Esophagus squamous epithelium (tissue), 4 donors: ENCODE measurements around the gene IGDCC3.

ENCODE experiments used
- POLR2A ChIP-seq, 4 donors: fragments of 450-650 bp; IDR thresholded peaks; one replicate each; pipeline ENCODE4 v1.6.1; 2017; ENCODE audit warnings: antibody characterized with exemption in 4 of 4, mild to moderate bottlenecking in 4 of 4, moderate library complexity in 3 of 4
- TF ChIP-seq, protein P1 (sequence below), 6 experiments: fragments of 450-650 bp in 4 of 6; fragments of 200-600 bp in 2 of 6; sonication (generic) in 2 of 6; IDR thresholded peaks; one replicate each; pipeline ENCODE4 v1.5.1; 2016 to 2019; ENCODE audit warnings: antibody characterized with exemption in 6 of 6, mild to moderate bottlenecking in 4 of 6, moderate library complexity in 4 of 6

DNA sequence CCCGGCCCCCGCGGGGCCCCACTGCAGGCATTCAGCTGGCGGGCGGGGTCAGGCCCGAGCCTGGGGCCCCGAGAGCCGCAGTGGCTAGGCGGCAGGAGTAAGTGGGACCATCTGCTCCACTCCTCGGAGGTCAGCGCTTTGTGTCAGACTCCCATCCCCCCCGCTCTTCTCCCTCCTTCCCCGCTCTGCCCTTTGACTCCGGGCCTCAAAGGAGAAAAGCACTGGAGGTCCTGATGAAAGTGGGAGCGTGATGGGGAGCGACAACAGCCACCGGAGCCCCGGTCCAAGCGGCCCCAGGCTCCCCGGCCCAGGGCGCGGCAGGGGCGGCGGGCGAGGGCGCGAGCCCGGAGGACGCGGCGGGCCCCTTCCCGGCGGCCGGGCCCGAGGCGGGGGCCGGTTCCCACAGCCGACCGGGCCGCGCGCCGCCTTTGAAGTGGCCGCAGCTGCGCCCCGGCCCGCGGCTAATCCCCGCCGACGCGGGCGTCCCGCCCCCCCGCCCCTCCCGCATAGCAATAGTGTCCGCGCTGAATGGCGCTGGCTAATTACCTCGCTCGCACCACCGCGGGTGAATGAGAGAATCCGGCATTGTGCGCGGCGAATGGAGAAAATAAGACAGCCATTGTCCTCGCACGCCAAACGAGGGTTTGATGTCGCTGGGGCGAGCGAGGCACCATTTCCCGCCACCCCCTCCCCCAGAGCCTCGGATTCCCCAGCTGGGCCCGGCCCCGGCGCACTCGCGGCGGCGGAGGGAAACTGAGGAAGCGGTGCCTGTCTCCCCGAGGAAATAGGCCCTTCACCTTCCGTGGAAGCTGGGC, 22.4 kb downstream of the IGDCC3 start:
- TF ChIP-seq, protein P1, sequence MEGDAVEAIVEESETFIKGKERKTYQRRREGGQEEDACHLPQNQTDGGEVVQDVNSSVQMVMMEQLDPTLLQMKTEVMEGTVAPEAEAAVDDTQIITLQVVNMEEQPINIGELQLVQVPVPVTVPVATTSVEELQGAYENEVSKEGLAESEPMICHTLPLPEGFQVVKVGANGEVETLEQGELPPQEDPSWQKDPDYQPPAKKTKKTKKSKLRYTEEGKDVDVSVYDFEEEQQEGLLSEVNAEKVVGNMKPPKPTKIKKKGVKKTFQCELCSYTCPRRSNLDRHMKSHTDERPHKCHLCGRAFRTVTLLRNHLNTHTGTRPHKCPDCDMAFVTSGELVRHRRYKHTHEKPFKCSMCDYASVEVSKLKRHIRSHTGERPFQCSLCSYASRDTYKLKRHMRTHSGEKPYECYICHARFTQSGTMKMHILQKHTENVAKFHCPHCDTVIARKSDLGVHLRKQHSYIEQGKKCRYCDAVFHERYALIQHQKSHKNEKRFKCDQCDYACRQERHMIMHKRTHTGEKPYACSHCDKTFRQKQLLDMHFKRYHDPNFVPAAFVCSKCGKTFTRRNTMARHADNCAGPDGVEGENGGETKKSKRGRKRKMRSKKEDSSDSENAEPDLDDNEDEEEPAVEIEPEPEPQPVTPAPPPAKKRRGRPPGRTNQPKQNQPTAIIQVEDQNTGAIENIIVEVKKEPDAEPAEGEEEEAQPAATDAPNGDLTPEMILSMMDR (IDR thresholded peaks at IDR 0.05): no peak
- TF ChIP-seq POLR2A (IDR thresholded peaks at IDR 0.05): no peak
